B cell (primary cell): ENCODE measurements around the gene RASSF8. TPM values are rescaled to one million over a fixed set of nuclear protein-coding genes. Genes with fewer than 3 reads are reported as not detected.

ENCODE experiments used
- ATAC-seq: fragments of 200-7000 bp; cut with Tn5 transposase; one replicate; pipeline ENCODE4 v1.10.0; 2021; ENCODE audit warnings: low read depth, mild to moderate bottlenecking, moderate number of reproducible peaks, moderate library complexity
- CTCF ChIA-PET: fragments of 350-600 bp; sonication (Branson Sonifier 250); formaldehyde crosslinking; loops from one replicate; lab custom pipeline; 2021; ENCODE audit warnings: antibody characterized with exemption, inconsistent platforms; lab: Charles Lee
- POLR2A ChIA-PET: fragments of 350-600 bp; sonication (Branson Sonifier 250); formaldehyde crosslinking; loops from one replicate; lab custom pipeline; 2021; ENCODE audit warnings: antibody characterized with exemption; lab: Charles Lee
- DNase-seq: peaks from one replicate; pipeline ENCODE4 v3.0.0; 2013
- H2AFZ ChIP-seq: 2 replicates; pipeline ENCODE4 v1.6.1; 2012; ENCODE audit warnings: mild to moderate bottlenecking, low read depth, low read length; ENCODE audit not compliant: insufficient read depth, poor library complexity, severe bottlenecking
- H3K27ac ChIP-seq, 2 donors: 1 replicate in 1 of 2; 2 replicates in 1 of 2; pipeline ENCODE4 v1.5.1; 2012 to 2013; ENCODE audit warnings: low read length in 2 of 2, mild to moderate bottlenecking in 2 of 2, moderate library complexity in 1 of 2
- H3K27me3 ChIP-seq, 4 experiments: fragments of 200-600 bp in 1 of 4; sonication (generic) in 1 of 4; replicated peaks in 1 of 4; 1 replicate in 2 of 4; 2 replicates in 2 of 4; pipeline versions ENCODE4 v1.6.1 to v1.7.0; 2013 to 2016; ENCODE audit warnings: low read length in 3 of 4, mild to moderate bottlenecking in 2 of 4, mixed read lengths in 1 of 4, moderate library complexity in 1 of 4; ENCODE audit not compliant: insufficient read depth in 4 of 4, control insufficient read depth in 3 of 4; ENCODE audit errors: control extremely low read depth in 1 of 4
- H3K36me3 ChIP-seq, 2 experiments: replicated peaks in 1 of 2; 1 replicate in 1 of 2; 2 replicates in 1 of 2; pipeline versions ENCODE4 v1.6.1 to v1.7.1; 2013; ENCODE audit warnings: low read length in 1 of 2; ENCODE audit not compliant: insufficient read depth in 2 of 2, control insufficient read depth in 1 of 2; ENCODE audit errors: control extremely low read depth in 1 of 2, extremely low read depth in 1 of 2
- H3K4me1 ChIP-seq, 2 donors: fragments of 200-600 bp in 1 of 2; sonication (generic) in 1 of 2; 1 replicate in 1 of 2; 2 replicates in 1 of 2; pipeline versions ENCODE4 v1.5.1 to v1.6.1; 2013 to 2017; ENCODE audit warnings: low read length in 2 of 2; ENCODE audit not compliant: control insufficient read depth in 2 of 2, insufficient read depth in 2 of 2
- H3K4me2 ChIP-seq: replicated peaks from 2 replicates; pipeline ENCODE3; 2012; ENCODE audit warnings: mild to moderate bottlenecking, low read depth, low read length; ENCODE audit not compliant: poor library complexity, severe bottlenecking
- H3K4me3 ChIP-seq, 5 experiments: fragments of 200-600 bp in 1 of 5; sonication (generic) in 1 of 5; 1 replicate in 3 of 5; 2 replicates in 2 of 5; pipeline versions ENCODE4 v1.5.1 to v1.7.0; 2011 to 2016; ENCODE audit warnings: low read length in 4 of 5, mild to moderate bottlenecking in 4 of 5, low read depth in 2 of 5, control low read depth in 1 of 5, moderate library complexity in 1 of 5; ENCODE audit not compliant: insufficient read depth in 1 of 5; ENCODE audit errors: control extremely low read depth in 1 of 5, extremely low read depth in 1 of 5
- H3K79me2 ChIP-seq: fragments of 200-600 bp; sonication (generic); one replicate; pipeline ENCODE4 v1.6.0; 2016; ENCODE audit warnings: low read length; ENCODE audit not compliant: control insufficient read depth, insufficient read depth
- H3K9ac ChIP-seq: fragments of 200-600 bp; sonication (generic); 2 replicates; pipeline ENCODE4 v1.6.1; 2017; ENCODE audit warnings: mild to moderate bottlenecking, low read length, moderate library complexity
- H3K9me3 ChIP-seq, 3 donors: one replicate each; pipeline versions ENCODE4 v1.6.1 to v1.7.1; 2013; ENCODE audit warnings: low read length in 2 of 3; ENCODE audit not compliant: control insufficient read depth in 2 of 3, insufficient read depth in 1 of 3; ENCODE audit errors: control extremely low read depth in 1 of 3
- H4K20me1 ChIP-seq: 2 replicates; pipeline ENCODE4 v1.6.0; 2012; ENCODE audit warnings: mild to moderate bottlenecking, low read length; ENCODE audit not compliant: insufficient read depth, control insufficient read depth, poor library complexity, severe bottlenecking
- H3K27ac Mint-ChIP-seq: one replicate; pipeline ENCODE4 v1.8.0; 2021; ENCODE audit warnings: mixed read lengths
- H3K27me3 Mint-ChIP-seq: one replicate; pipeline ENCODE4 v1.8.0; 2021; ENCODE audit warnings: mixed read lengths
- H3K4me1 Mint-ChIP-seq: one replicate; pipeline ENCODE4 v1.8.0; 2021; ENCODE audit warnings: mixed read lengths
- H3K4me3 Mint-ChIP-seq: one replicate; pipeline ENCODE4 v1.8.0; 2021; ENCODE audit warnings: mixed read lengths
- H3K9me3 Mint-ChIP-seq: one replicate; pipeline ENCODE4 v1.8.0; 2022; ENCODE audit warnings: mixed read lengths; ENCODE audit not compliant: insufficient read depth
- CTCF ChIP-seq: fragments of 200-600 bp; IDR thresholded peaks from one replicate; pipeline ENCODE4 v1.8.0; 2022; ENCODE audit warnings: antibody characterized with exemption, mild to moderate bottlenecking
- EZH2 ChIP-seq: IDR thresholded peaks from 2 replicates; pipeline ENCODE4 v1.6.1; 2012; ENCODE audit warnings: borderline replicate concordance, low read depth, mild to moderate bottlenecking, moderate library complexity, low read length; ENCODE audit not compliant: insufficient read depth, poor library complexity, severe bottlenecking
- WGBS: methylation state at CpG from one replicate; pipeline ENCODE4 v1.1.5; 2013; ENCODE audit warnings: missing lambda C conversion rate; ENCODE audit not compliant: insufficient coverage; 5-methylcytosine and 5-hydroxymethylcytosine counted together
- intact Hi-C: fragments of 100-400 bp; cut with micrococcal nuclease; formaldehyde crosslinking; loops from one replicate; pipeline ENCODE4 v1.10.0; 2022
- polyA plus RNA-seq: library from polyadenylated mRNA; depleted of rRNA; stranded (reverse); fragments of >200 nt; gene quantifications from 2 replicates; pipeline ENCODE4 v1.2.3, GENCODE V29; 2012
- total RNA-seq, 2 donors: library from RNA; stranded (reverse); fragments of 120-200 nt in 1 of 2; gene quantifications; 1 replicate in 1 of 2; 2 replicates in 1 of 2; pipeline versions ENCODE4 v1.2.3 to v1.2.4, GENCODE V29; 2013 to 2022

Gene RASSF8
- total and polyA plus RNA-seq, 2 donors (not counting 1 experiment from before 2014, with no cell fraction given) = 0.01 to 0.49 TPM

- ATAC-seq (no peak), DNase-seq (no peak)
- H4K20me1 ChIP-seq = no peaks in the 10 kb centered on the region
- peaks cover 4% of the 10 kb centered on the region for H3K27me3 Mint-ChIP-seq
- peaks cover 5% of the 10 kb centered on the region for H3K79me2 ChIP-seq
- intact Hi-C loops = no loop called here
- H3K4me1 ChIP-seq = peaks cover 47 to 50% of the 10 kb centered on the region in 2 donors
- no peaks in the 10 kb centered on the region for H3K36me3 ChIP-seq
- no peak overlapping the region for H3K9ac ChIP-seq
- H3K4me1 Mint-ChIP-seq = peaks cover 61% of the 10 kb centered on the region
- CTCF ChIA-PET = interaction anchor here (0.6 to 2.6 kb wide), 11 partner anchors 8 to 787 kb away, joined by 3 to 30 read pairs (median 4); no protein-coding TSS in a partner anchor
- peak overlapping the region; percentile 66 for H3K4me3 Mint-ChIP-seq
- 83% methylated on average over 2 of the region's 2 CpGs for WGBS
- H3K4me2 ChIP-seq = peak overlapping the region; percentile 94
- H3K27ac ChIP-seq = peak overlapping the region in 1 of 2 donors; percentile 87
- H3K9me3 ChIP-seq = peaks cover 0 to 3% (median 0%) of the 10 kb centered on the region in 3 donors
- POLR2A ChIA-PET = interaction anchor here (0.6 to 1.5 kb wide), 2 partner anchors 13 to 29 kb away, joined by 3 to 10 read pairs; no protein-coding TSS in a partner anchor
- H3K9me3 Mint-ChIP-seq = no peaks in the 10 kb centered on the region
- H3K27ac Mint-ChIP-seq = peak overlapping the region; percentile 98
- peaks cover 0 to 14% (median 0%) of the 10 kb centered on the region in 4 experiments for H3K27me3 ChIP-seq
- TF ChIP-seq EZH2 = no peak
- no peak for TF ChIP-seq CTCF
- H3K4me3 ChIP-seq = no peak overlapping the region
- no peak overlapping the region for H2AFZ ChIP-seq
Measured at GRCh38 chr12:26127404-26127803, 168.9 kb downstream of the RASSF8 start.

GRCh38 chr12:26128168-26128567 is 169.7 kb downstream of the RASSF8 start:
- H3K79me2 ChIP-seq = peaks cover 5% of the 10 kb centered on the region
- peaks cover 63% of the 10 kb centered on the region for H3K4me1 Mint-ChIP-seq
- H3K9me3 ChIP-seq = peaks cover 0 to 3% (median 0%) of the 10 kb centered on the region in 3 donors
- intact Hi-C loops = no loop called here
- CTCF ChIA-PET = interaction anchor here (0.9 to 2.6 kb wide), 13 partner anchors 8 to 523 kb away, joined by 3 to 30 read pairs (median 4); no protein-coding TSS in a partner anchor
- no peaks in the 10 kb centered on the region for H4K20me1 ChIP-seq
- H3K36me3 ChIP-seq = no peaks in the 10 kb centered on the region
- peaks cover 0 to 9% (median 0%) of the 10 kb centered on the region in 4 experiments for H3K27me3 ChIP-seq
- no peak overlapping the region for H3K4me3 Mint-ChIP-seq
- no peak overlapping the region for H2AFZ ChIP-seq
- peaks cover 48 to 51% of the 10 kb centered on the region in 2 donors for H3K4me1 ChIP-seq
- H3K9me3 Mint-ChIP-seq = no peaks in the 10 kb centered on the region
- H3K27ac Mint-ChIP-seq = no peak overlapping the region
- no peak overlapping the region for H3K9ac ChIP-seq
- TF ChIP-seq EZH2 (no peak), CTCF (no peak)
- DNase-seq = no peak
- no peak overlapping the region for H3K27ac ChIP-seq
- ATAC-seq = no peak
- POLR2A ChIA-PET = interaction anchor here (0.6 to 1.2 kb wide), 3 partner anchors 19 to 29 kb away, joined by 3 to 7 read pairs (median 3); no protein-coding TSS in a partner anchor
- H3K4me2 ChIP-seq = no peak overlapping the region
- H3K4me3 ChIP-seq = no peak overlapping the region
- peaks cover 4% of the 10 kb centered on the region for H3K27me3 Mint-ChIP-seq
